ENCODE measurements around the gene SSBP4.
"Not testable (repeated sequence)": the region's sequence is repeated elsewhere in the genome, so short reads cannot be mapped to it uniquely, and the experiment has no call there.

The SSBP4 gene

DNA sequence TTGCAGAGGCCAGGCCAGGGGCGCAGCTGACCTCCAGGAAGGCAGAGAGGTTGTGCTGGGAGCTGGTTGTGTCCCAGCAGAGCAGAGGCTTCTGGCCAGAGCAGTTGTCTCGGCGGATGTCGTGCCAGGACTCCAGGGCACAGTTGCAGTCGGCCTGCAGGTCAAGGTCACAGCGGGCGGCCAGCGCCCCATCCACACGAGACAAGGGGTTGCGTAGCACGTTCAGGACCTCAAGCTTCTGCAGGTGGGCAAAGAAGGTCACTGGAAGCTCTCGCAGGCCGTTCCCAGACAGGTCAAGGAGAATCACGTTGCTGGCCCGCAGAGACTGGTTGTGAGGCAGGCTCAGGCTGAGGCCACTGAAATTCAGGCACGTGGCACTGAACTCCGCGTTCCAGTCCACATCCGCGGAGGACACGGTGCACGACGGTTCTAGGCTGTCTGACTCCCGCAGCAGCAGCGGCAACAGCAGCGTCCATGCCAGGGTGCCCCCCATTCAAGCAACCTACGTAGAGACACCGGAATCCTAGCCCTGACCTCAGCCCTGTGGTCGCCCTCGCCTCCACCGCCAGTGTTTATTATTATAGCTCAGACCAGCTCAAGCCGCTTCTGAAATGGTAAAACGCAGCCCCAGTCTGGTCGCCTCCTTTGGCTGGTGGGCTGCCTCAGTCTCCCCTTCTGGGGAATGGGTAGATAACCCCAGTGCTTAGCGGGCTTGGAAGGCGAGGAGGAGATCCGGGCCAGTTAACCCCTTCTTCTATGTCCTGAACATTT lies 22.5 kb upstream of the SSBP4 start:
- DNase-seq = no peak

- peak in 1 of 2 experiments; percentile 43 for DNase-seq
These were observed 21.7 kb upstream of the SSBP4 start, which contains the start of gene LRRC25 for GRCh38 chr19:18397242-18398202. Gene LRRC25 (minus strand): TSS chr19:18397622. CDS start chr19:18396963, 659 bp downstream.

DNA sequence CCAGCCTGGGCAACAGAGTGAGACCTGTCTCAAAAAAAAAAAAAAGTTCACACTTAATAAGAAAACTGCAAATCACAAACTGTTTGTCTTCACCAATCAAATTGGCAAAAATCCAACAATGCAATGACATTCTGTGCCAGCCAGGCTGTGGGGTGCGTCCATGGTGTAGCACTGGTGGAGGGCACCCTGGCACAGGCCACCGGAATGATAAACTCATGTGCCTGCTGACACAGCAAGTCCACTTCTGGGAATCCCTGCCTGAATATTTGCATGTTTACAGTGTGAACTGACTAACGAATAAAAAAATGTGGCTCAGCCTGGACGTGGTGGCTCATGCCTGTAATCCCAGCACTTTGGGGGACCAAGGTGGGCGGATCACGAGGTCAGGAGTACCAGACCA lies 20.2 kb upstream of the SSBP4 start:
- DNase-seq = peak in 1 of 2 experiments; percentile 46

DNA sequence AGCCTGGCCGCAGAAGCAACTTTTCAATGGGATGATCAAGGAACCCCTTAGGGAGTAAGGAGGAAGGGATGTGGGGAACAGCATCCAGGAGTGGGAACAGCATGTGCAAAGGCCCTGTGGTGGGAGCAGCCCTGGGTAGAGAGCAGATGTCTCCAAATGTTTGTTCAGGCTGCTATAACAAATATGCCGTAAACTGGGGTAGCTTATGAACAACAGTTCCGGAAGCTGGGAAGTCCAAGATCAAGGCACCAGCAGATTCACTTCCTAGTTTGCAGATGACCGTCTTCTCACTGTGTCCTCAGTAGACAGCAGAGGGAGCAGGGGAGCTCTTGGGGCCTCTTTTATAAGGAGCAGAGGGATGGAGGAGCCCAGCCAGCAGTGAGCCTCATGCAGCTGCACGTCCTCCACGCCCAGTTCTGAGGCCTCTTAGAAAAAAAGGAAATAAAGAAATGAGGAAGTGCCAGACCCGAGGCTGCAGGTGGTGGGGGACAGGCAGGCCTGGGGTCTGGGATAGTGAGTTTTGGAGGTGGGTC lies 17.6 kb upstream of the SSBP4 start:
- peak in 1 of 2 experiments; percentile 15 for DNase-seq

DNA sequence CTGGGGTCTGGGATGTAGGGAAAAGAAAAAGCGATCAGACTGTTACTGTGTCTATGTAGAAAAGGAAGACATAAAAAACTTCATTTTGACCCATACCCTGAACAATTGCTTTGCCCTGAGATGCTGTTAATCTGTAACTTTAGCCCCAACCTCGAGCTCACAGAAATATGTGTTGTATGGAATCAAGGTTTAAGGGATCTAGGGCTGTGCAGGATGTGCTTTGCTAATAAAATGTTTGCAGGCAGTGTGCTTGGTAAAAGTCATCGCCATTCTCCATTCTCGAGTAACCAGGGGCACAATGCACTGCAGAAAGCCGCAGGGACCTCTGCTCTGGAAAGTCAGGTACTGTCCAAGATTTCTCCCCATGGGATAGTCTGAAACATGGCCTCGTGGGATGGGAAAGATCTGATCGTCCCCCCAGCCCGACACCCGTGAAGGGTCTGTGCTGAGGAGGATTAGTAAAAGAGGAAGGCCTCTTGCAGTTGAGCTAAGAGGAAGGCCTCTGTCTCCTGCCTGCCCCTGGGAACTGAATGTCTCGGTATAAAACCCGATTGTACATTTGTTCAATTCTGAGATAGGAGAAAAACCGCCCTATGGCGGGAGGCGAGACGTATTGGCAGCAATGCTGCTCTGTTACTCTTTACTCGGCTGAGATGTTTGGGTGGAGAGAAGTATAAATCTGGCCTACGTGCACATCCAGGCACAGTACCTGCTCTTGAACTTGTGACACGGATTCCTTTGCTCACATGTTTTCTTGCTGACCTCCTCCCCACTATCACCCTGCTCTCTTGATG lies 16.5 kb upstream of the SSBP4 start:
- not testable (repeated sequence) for DNase-seq

DNA sequence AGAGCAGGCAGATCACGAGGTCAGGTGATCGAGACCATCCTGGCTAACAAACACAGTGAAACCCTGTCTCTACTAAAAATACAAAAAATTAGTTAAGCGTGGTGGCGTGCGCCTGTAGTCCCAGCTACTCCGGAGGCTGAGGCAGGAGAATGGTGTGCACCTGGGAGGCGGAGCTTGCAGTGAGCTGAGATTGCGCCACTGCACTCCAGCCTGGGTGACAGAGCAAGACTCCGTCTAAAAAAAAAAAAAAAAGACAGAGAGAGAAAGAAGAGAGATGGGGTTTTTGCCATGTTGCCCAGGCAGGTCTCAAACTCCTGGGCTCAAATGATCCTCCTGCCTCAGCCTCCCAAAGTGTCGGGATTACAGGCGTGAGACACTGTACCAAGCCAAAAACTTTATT lies 13.4 kb upstream of the SSBP4 start:
- DNase-seq = not testable (repeated sequence)

DNA sequence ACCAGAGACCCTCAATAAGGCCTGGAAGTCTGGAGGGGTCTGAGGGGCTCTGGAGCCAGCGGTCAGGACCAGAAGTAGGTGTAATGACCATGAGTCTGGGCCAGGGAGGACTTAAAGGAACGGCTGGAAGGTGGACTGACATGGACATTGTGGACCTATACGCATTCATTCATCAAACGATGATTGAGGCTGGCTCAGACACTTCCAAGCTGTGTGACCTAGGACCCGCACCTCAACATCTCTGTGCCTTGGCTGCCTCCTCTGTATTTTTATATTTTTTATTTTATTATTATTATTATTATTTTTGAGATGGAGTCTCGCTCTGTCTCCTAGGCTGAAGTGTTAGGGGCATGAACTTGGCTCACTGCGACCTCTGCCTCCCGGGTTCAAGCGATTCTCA lies 12.4 kb upstream of the SSBP4 start:
- no peak for DNase-seq

DNA sequence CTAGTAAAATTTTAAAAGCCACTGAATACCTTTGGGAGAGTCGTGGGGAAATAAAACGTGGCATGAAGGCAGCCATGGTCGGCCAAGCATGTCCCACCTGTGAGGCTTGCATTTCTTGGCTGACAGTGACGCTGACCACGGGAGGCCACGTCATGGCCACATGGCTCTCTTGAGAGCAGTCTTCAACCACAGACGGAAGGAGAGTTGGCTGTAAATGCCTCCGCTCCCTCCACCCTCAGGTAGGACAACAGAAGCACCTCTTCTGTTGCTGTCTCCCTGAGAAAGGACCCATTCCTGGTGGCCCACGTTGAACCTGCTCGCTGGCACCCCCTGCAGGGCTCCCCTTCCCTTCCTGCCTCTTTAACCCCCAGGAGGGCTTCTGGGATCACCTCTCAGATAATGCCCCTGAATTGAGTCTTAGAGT lies 11.1 kb upstream of the SSBP4 start:
- peak in 1 of 2 experiments; percentile 39 for DNase-seq

GRCh38 chr19:18412610-18413239 lies 6.5 kb upstream of the SSBP4 start:
- no peak for DNase-seq

- no peak for DNase-seq
These were observed 4.6 kb upstream of the SSBP4 start for GRCh38 chr19:18414504-18415177.

- DNase-seq = no peak
These were observed 3.9 kb upstream of the SSBP4 start for GRCh38 chr19:18415178-18415867.

DNA sequence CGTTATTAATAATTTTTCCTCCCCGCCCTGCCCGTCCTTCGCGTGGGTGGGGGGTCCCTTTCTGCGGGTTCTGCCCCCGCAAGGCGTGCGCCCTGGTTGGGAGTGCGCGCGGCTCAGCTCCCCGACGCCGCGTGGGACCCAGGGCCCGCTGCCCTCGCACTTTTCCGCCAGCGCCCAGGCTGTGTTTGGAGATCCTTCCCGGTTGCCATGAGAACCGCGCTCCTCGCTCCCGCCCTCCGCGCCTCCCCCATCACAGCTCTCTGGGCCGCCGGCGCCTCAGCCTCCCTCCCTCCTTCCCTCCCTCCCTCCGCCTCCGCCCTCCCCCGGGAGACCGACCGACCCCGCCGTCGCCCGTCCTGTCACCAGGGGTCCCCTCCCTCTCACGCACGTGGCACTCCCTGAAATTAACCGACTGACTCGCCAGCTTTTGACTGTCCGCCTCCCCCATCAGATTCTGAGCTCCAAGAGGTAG lies 2.4 kb upstream of the SSBP4 start:
- DNase-seq = peak in 1 of 2 experiments; percentile 68

GRCh38 chr19:18417250-18418028 lies 1.8 kb upstream of the SSBP4 start:
- DNase-seq = peak in 1 of 2 experiments; percentile 37

GRCh38 chr19:18418029-18418482 lies 1.1 kb upstream of the SSBP4 start:
- no peak for DNase-seq

- DNase-seq = no peak
These were observed 559 bp upstream of the SSBP4 start for GRCh38 chr19:18418483-18419194.

GRCh38 chr19:18419699-18420460 lies 682 bp downstream of the SSBP4 start:
- peak in 1 of 2 experiments; percentile 46 for DNase-seq

DNA sequence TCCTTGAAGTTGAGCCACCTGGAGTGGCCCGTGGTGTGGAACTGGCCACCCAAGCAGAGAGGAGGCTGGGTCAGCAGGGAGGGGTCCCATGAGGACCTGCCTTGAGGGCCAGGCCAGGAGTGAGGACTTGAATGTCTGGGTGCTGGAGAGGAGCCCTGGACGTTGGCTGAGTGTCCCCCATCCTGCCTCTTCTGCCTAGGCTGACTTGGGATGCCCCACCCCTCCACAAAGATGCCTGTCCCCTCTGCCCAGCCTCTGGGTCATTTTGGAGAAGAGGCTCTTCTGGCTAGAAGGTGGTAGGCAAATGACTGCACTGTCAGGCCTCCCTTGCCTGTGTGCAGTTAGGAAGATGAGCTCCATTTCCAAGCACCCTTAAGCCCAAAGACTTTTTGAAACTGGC lies 1.7 kb downstream of the SSBP4 start:
- DNase-seq = no peak

DNA sequence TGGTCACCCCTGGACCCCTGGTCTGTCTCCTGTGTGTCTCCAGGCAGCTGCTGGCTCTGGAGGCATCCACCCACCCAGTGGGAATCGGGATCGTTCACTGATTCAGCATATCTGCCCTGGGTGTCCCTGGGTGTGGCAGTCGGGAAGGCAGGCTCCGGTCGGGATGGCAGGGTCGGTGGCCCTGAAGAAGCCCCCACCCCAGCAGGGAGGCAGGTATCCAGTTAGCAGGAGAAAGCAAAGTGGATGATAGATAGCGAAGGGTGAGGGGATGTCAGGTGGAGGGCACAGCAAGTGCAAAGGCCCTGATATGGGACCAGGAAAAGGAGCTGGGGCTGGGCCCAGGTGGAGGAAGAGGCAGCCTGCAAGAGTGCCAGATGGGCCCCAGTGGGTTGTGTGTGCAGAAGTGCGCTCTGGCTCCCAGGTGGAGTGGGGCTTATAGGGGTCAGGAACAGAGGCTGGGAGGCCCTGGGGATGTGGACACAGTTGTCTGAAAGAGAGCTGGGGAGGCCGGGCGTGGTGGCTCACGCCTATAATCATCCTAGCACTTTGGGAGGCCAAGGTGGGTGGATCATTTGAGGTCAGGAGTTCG lies 2.3 kb downstream of the SSBP4 start:
- DNase-seq = no peak
